IPS-NIHi7 (cell line): ENCODE results near the gene TBX2.

ENCODE experiments used
- DNase-seq: peaks from one replicate; pipeline ENCODE4 v3.0.0; 2012; ENCODE audit warnings: mixed read lengths; ENCODE audit errors: extremely low spot score

TBX2 gene

GRCh38 chr17:61402073-61402541, 2.5 kb downstream of the TBX2 start:
- DNase-seq, result no peak

- DNase-seq, result no peak
Observed at GRCh38 chr17:61402978-61403800, 3.5 kb downstream of the TBX2 start.

GRCh38 chr17:61403801-61404662, 4.4 kb downstream of the TBX2 start:
- DNase-seq, result no peak

GRCh38 chr17:61404663-61404912, 4.9 kb downstream of the TBX2 start:
- DNase-seq, result no peak

GRCh38 chr17:61404913-61405685, 5.5 kb downstream of the TBX2 start:
- no peak for DNase-seq

- no peak for DNase-seq
Observed at GRCh38 chr17:61405686-61406536, 6.3 kb downstream of the TBX2 start.

GRCh38 chr17:61406537-61406845, 6.8 kb downstream of the TBX2 start:
- no peak for DNase-seq

- no peak for DNase-seq
Observed at GRCh38 chr17:61406971-61407911, 7.6 kb downstream of the TBX2 start.

GRCh38 chr17:61408151-61409041, 8.8 kb downstream of the TBX2 start:
- no peak for DNase-seq

GRCh38 chr17:61409301-61410112, 9.9 kb downstream of the TBX2 start:
- no peak for DNase-seq

GRCh38 chr17:61410141-61411010, 10.7 kb downstream of the TBX2 start:
- DNase-seq, result no peak

- DNase-seq, result no peak
Observed at GRCh38 chr17:61411011-61411260, 11.3 kb downstream of the TBX2 start.

GRCh38 chr17:61411261-61412142, 11.9 kb downstream of the TBX2 start:
- DNase-seq, result peak; percentile 45

GRCh38 chr17:61412143-61412859, 12.7 kb downstream of the TBX2 start:
- peak; percentile 83 for DNase-seq

GRCh38 chr17:61412860-61413660, 13.4 kb downstream of the TBX2 start:
- peak; percentile 29 for DNase-seq
